Endodermal cell (in vitro differentiated cells): Measurements from ENCODE around the gene SIGLEC12. TPM values are rescaled to one million over a fixed set of nuclear protein-coding genes. Genes with fewer than 3 reads are reported as not detected.

Experiments
- DNase-seq: peaks from one replicate; pipeline ENCODE4 v3.0.0-alpha.2; 2017
- H3K27ac ChIP-seq: 2 replicates; pipeline ENCODE4 v1.5.1; 2013; ENCODE audit warnings: mild to moderate bottlenecking, low read depth, low read length, moderate library complexity
- H3K27me3 ChIP-seq: 2 replicates; pipeline ENCODE4 v1.6.1; 2013; ENCODE audit warnings: mild to moderate bottlenecking, low read length, moderate library complexity; ENCODE audit not compliant: insufficient read depth, control insufficient read depth, poor library complexity, severe bottlenecking
- H3K36me3 ChIP-seq: 2 replicates; pipeline ENCODE4 v1.7.0; 2013; ENCODE audit warnings: mild to moderate bottlenecking, low read length, moderate library complexity; ENCODE audit not compliant: control insufficient read depth, insufficient read depth
- H3K4me1 ChIP-seq: one replicate; pipeline ENCODE4 v1.7.0; 2013; ENCODE audit warnings: low read length; ENCODE audit not compliant: control insufficient read depth, insufficient read depth
- H3K4me3 ChIP-seq: 2 replicates; pipeline ENCODE4 v1.5.1; 2013; ENCODE audit warnings: mild to moderate bottlenecking, low read length, moderate library complexity
- H3K9ac ChIP-seq: 2 replicates; pipeline ENCODE4 v1.6.1; 2013; ENCODE audit warnings: mild to moderate bottlenecking, low read length, moderate library complexity; ENCODE audit not compliant: poor library complexity, severe bottlenecking; ENCODE audit errors: extremely low read depth
- H3K9me3 ChIP-seq: 2 replicates; pipeline ENCODE4 v1.6.1; 2013; ENCODE audit warnings: mild to moderate bottlenecking, low read length, moderate library complexity; ENCODE audit not compliant: control insufficient read depth
- H3K27ac Mint-ChIP-seq: 2 replicates; pipeline ENCODE4 v1.8.0; 2020; ENCODE audit warnings: mixed read lengths
- H3K27me3 Mint-ChIP-seq: 2 replicates; pipeline ENCODE4 v1.8.0; 2021; ENCODE audit warnings: mild to moderate bottlenecking, mixed read lengths; ENCODE audit not compliant: insufficient read depth
- H3K36me3 Mint-ChIP-seq: 2 replicates; pipeline ENCODE4 v1.8.0; 2020; ENCODE audit warnings: low read depth, mixed read lengths
- H3K4me1 Mint-ChIP-seq: 2 replicates; pipeline ENCODE4 v1.8.0; 2020; ENCODE audit warnings: mixed read lengths
- H3K4me3 Mint-ChIP-seq: 2 replicates; pipeline ENCODE4 v1.8.0; 2020; ENCODE audit warnings: mild to moderate bottlenecking, moderate library complexity, mixed read lengths
- H3K9me3 Mint-ChIP-seq: 2 replicates; pipeline ENCODE4 v1.8.0; 2020; ENCODE audit warnings: mild to moderate bottlenecking, mixed read lengths
- CTCF ChIP-seq: fragments of 200-600 bp; sonication (generic); conservative IDR thresholded peaks from 2 replicates; pipeline ENCODE4 v1.5.0; 2021; ENCODE audit warnings: antibody characterized with exemption, mild to moderate bottlenecking
- WGBS, 2 experiments: methylation state at CpG; one replicate each; pipeline versions ENCODE4 v1.1.5 to v1.1.7; 2013; ENCODE audit warnings: missing lambda C conversion rate in 2 of 2, mixed read lengths in 1 of 2; ENCODE audit not compliant: insufficient coverage in 1 of 2, insufficient read length in 1 of 2; 5-methylcytosine and 5-hydroxymethylcytosine counted together
- total RNA-seq, 2 donors: library from RNA; stranded (reverse); fragmentation: NEBNext Ultra II Directional in 1 of 2; extraction: Animal tissue kit (Norgen Biotek cat#: 25700) in 1 of 2; gene quantifications; 2 replicates in 1 of 2; 3 replicates in 1 of 2; pipeline ENCODE4 v1.2.1, GENCODE V29; 2021

SIGLEC12 gene
- total RNA-seq, 2 donors from 2014 or later = not detected

- no peaks in the 10 kb centered on the region for H3K4me1 ChIP-seq
- no peaks in the 10 kb centered on the region for H3K36me3 ChIP-seq
- peaks cover 6% of the 10 kb centered on the region for H3K27me3 ChIP-seq
- no peaks in the 10 kb centered on the region for H3K4me1 Mint-ChIP-seq
- H3K36me3 Mint-ChIP-seq = no peaks in the 10 kb centered on the region
- no peaks in the 10 kb centered on the region for H3K9me3 ChIP-seq
- DNase-seq = no peak
- H3K27ac Mint-ChIP-seq = no peak overlapping the region
- H3K27me3 Mint-ChIP-seq = peaks cover 19% of the 10 kb centered on the region
- no peak overlapping the region for H3K4me3 Mint-ChIP-seq
- no peak overlapping the region for H3K9ac ChIP-seq
- no peak for TF ChIP-seq CTCF
- H3K4me3 ChIP-seq = no peak overlapping the region
- 82% methylated on average over 11 of the region's 11 CpGs for WGBS, 2 experiments
- no peak overlapping the region for H3K27ac ChIP-seq
- H3K9me3 Mint-ChIP-seq = peaks cover 2% of the 10 kb centered on the region
Measured at GRCh38 chr19:51456541-51457290, 44.9 kb downstream of the SIGLEC12 start.

- H3K27ac Mint-ChIP-seq = no peak overlapping the region
Measured at GRCh38 chr19:51450730-51451307, 50.8 kb downstream of the SIGLEC12 start.

GRCh38 chr19:51448411-51449016 lies 53.1 kb downstream of the SIGLEC12 start:
- no peak for TF ChIP-seq CTCF
- H3K27me3 Mint-ChIP-seq = peaks cover 43% of the 10 kb centered on the region
- H3K4me1 ChIP-seq = no peaks in the 10 kb centered on the region
- H3K4me3 ChIP-seq = no peak overlapping the region
- DNase-seq = no peak
- no peak overlapping the region for H3K9ac ChIP-seq
- H3K9me3 ChIP-seq = peaks cover 5% of the 10 kb centered on the region
- peaks cover 8% of the 10 kb centered on the region for H3K9me3 Mint-ChIP-seq
- no peak overlapping the region for H3K27ac Mint-ChIP-seq
- H3K36me3 Mint-ChIP-seq = no peaks in the 10 kb centered on the region
- WGBS, 2 experiments = 79 to 83% methylated on average over 10 to 13 of the region's 13 CpGs
- H3K4me1 Mint-ChIP-seq = no peaks in the 10 kb centered on the region
- no peak overlapping the region for H3K27ac ChIP-seq
- H3K4me3 Mint-ChIP-seq = no peak overlapping the region
- no peaks in the 10 kb centered on the region for H3K27me3 ChIP-seq
- H3K36me3 ChIP-seq = no peaks in the 10 kb centered on the region

More at GRCh38 chr19:51450730-51451307, 50.8 kb downstream of the SIGLEC12 start:
- Histone ChIP-seq H3K4me3 (no peak overlapping the region), H3K27me3 (no peaks in the 10 kb centered on the region), H3K4me1 (no peaks in the 10 kb centered on the region), H3K27ac (no peak overlapping the region), H3K9me3 (peaks cover 5% of the 10 kb centered on the region), H3K36me3 (no peaks in the 10 kb centered on the region), H3K9ac (no peak overlapping the region)
- no peak for TF ChIP-seq CTCF
- Mint-ChIP-seq H3K9me3 (peaks cover 10% of the 10 kb centered on the region), H3K27me3 (peaks cover 34% of the 10 kb centered on the region), H3K36me3 (no peaks in the 10 kb centered on the region), H3K4me1 (no peaks in the 10 kb centered on the region), H3K4me3 (no peak overlapping the region)
- WGBS, 2 experiments = 79 to 92% methylated on average over 2 to 5 of the region's 5 CpGs
- DNase-seq = no peak
